GM19324 (cell line): ENCODE results near the gene ESD.
"Not testable (repeated sequence)": the region's sequence is repeated elsewhere in the genome, so short reads cannot be mapped to it uniquely, and the experiment has no call there.

Experiments used
- ATAC-seq: cut with Tn5 transposase; IDR thresholded peaks from one replicate; pipeline ENCODE4 v1.9.1; 2021; ENCODE audit warnings: mild to moderate bottlenecking, moderate library complexity; ENCODE audit not compliant: unreplicated experiment, low FRiP score

The ESD gene, protein sequence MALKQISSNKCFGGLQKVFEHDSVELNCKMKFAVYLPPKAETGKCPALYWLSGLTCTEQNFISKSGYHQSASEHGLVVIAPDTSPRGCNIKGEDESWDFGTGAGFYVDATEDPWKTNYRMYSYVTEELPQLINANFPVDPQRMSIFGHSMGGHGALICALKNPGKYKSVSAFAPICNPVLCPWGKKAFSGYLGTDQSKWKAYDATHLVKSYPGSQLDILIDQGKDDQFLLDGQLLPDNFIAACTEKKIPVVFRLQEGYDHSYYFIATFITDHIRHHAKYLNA

DNA sequence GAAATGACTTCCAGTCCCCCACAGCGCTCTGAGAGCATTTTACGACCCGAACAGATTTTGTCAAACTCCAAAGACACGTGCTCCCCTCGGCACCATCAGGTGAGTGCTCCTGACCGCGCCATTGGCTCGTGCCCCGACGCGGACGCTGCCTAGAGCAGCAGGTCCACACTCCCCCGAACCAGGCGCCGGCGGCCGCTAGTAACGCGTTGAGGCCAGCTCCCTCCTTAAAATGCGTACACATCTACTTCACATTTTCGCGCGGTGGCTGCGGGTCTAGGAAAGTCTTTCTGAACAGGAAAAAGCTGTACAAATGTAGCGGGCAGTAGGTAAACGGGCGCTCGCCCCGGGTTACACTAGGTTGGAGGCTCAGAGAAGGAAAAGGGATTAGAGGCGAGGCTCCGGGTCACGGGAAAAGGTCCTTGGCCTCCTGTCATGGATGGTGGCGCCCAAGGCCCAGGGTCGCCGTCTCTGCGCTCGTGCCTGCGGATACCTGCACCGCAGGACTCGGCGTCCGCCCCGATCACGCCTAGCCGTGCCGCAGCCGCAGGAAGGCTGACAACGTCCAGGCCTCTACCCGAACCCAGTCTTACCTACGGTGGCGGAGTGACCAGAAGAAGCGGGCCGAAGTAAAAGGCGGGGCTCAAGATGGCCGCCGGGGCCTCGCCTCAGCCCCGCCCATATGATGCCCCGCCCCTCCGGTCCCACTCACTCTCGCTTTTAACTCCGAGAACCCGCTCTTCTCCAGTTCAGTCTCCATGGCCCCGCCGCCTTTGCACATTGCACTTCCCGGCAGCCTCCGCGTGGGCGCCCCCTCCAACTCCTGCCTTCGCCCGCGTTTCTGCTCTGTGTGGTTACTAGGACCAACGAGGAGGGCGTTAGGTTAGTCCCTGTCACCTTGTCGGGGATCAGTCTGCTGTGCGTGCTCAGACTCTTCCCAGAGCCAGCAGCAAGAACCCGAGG, at the start of gene ESD:
ESD (minus strand) TSS at position 647 of the 960 bp plus-strand sequence. CDS start 5,748 bp downstream, outside the sequence.
- peak; percentile 85 for ATAC-seq

DNA sequence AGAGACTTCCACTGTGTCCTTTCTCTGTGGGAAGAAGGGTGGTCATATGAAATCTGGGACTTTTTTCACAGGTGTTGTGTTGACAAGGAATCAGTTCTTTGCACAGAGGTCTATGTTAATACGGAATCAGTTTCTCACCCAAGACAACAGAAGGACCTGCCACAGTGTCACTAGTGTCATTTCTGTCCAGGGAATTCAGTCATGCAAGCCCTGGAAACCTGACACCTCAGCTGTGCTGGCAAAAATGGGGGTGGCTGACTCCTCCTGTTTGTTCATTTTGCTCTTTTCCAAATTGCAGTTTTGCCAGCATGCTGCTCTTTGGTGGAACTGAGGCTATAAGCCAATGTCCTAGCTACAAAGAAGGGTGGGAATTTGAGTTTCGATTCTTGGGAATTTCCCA, 49.8 kb upstream of the ESD start:
- no peak for ATAC-seq

DNA sequence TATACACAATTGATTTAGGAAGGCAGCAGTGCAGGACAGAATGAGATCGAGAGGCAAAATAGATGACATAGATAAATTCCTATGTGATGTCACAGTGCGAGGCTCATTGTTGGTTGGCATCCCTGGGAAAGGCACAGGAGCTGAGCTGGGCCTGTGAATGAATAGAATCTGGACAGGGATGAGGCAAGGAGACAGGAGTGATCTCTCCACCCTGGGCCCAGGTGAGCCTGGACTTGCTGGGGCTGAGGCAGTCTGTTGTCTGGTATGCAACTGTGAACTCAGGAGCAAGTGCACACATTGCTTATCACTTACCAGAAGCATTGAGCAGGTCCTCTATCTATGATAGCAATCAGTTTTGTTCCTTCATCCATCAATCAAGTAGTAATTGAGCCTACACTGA, 48.2 kb upstream of the ESD start:
- ATAC-seq, result no peak

DNA sequence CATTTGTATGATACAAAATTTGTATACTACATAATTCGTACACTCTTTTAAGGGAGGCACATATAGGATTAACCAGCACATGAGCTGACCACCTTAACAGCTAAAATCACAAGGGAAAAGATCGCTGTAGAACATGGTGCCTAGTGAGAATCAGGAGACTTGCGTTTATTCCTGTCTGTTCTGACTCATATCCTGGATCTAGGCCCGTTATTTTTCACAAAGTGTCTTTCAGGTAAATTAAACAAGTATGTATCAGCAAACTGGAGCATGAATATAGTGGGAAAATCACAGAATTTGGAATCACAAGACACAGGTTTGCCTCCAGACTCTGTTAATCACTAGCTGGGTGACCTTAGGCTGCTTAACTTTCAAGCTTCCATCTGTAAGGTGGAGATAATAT, 47.5 kb upstream of the ESD start:
- no peak for ATAC-seq

DNA sequence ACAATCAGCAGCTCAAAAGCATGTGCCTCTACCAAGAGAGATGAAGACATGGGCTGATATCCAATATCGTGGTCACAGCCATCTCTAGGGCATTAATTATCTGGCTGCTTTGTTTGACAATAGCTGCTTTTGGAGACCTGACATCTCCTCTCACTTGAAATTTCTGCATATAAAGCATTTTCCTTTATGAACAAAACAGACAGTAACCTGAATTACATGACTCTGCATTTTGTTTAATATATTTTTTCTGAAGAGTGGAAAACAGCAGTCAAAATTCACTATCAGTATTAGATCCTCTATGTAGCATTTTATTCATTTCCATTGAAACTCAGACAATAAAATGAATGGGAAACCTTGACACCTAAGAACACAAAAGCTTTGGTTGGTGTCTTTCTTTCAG, 42.4 kb upstream of the ESD start:
- ATAC-seq, result no peak

DNA sequence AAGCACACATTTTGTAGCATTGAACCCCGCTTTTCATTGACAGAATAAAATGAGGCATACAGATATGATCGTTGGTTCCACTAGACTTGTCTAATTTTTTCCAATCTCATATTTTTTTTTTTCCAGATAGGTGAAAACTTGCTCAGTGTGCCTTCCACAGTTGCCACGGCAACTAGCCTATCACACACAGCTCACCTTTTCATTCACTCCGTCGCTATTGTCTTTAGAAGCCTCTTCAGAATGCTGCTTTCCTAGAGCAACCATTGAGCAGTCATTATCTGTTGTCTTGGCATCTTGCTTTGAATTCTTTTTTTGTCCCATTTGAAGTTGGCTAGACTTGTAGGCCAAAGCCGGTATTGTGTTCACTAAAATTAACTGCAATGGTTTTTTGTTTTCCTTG, 37.7 kb upstream of the ESD start:
- ATAC-seq, result no peak

DNA sequence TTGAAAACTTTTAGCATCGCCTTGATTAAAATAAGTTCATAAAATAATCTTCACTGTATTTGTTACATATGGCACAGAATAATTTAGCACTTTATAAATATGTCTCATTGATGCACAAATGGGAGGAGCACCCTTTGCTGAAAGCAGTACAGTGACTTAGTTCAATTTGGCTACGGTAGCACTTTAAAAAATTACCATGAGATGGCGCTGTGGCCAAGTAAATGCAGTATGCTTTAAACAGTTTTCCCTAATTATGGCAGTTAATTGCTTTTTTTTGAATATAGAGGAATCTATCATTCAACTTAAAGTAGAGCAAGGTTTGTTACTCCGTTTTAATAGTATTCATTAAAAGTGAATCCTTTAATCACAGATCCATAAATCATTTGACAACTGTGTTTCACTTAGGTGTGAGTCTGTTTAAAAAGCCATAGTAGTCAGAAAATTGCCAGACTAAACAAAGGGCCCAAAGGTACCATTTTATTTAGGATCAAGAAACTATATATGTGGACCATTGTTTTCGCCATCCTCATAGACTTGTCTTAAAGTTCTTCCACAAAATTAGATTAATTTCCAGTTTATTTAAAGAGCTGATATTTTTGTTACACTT, 34.7 kb upstream of the ESD start:
- ATAC-seq, result no peak

DNA sequence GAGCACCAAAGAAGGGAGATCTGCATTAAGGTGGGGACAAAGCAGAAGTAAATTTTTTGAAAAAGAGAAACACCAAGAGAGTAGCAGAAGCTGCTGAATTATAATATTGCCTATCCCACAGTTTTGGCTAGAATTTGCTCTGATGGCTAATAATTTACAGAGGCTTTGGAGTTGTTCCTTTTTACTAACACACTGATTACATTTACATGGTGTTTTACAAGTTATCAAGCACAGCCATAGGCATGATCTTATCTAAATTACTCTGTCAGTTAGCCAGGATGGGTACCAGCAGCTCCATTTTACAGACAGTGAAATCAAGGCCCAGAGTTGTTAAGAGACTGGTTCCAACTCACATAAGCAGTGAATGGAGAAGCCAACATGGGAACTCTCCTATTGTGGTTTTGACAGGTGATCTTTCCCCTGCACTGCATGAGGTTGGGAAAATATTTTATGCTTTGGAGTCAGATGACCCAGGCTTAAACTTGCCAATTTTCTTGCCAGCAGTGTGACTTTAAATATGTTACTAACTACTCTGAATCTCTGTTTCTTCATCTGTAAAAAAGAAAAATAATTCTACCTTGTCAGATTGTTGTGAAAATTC, 33.5 kb upstream of the ESD start:
- no peak for ATAC-seq

DNA sequence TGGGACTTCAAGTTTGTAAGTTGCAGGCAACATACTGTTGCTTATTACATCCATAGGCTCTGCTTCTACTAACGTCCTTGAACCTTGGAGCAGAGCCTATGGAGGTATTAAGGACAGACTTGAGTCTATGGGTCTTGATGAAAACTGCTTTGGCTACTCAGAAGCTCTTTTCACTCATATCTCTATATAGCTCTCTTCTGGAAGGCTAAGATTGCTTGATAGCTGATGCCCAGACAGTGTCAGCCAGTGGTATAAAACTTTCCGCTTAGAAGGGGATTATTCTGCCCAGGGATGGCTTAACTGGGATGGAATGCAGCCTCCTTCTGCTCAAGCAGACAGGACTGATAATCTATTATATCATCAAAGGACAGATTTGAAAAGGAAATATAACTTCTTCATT, 25.6 kb upstream of the ESD start:
- ATAC-seq, result no peak

DNA sequence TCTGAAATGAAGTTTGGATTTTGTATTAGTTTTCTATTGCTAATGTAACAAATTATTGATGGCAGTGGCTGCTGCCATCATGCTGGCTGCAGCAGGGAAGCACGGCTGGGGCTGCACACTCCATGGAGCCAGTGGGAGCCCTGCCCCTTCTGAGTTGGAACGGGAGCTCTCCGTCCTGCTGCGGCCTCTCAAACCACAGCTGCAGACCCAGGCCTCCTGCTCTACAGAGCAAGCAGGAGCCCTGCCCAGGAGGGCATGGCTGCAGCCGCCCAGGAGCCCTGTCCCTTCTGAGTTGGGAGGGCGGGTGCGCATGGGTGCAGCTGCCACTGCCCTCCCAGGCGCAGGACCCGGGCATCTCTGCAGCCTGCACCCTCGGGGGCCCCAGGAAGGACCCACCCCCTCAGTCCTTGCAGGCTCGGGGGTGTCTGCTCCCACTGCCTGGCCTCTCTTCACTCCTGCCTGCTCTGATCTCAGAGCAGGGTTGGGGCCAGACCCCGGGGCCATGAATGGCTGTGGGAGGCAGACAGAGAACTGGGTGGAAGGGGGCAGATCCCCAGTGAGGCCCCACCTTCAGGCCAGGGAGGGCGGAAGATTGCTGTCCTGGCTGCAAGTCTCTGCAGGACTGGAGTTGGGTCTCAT, 21.0 kb upstream of the ESD start:
- no peak for ATAC-seq

DNA sequence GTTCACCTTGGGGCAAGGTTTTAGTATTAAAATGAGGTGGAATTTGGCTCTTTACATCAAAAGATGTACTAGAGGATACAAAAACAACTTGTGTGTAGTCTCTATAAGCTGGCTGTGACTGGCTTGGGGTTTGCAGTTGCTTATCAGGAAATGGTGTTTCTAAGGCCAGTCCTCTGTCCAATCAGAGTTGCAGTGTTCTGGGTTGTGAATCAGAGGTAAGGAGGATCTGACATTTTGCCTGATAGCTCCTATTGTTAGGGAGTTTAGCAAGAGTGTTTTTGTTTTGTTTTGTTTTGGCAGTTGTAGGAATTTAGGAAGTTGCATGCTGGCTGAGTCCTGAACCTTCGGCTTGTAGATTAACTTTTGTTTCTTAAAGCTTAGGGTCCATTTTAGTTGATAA, 20.1 kb upstream of the ESD start:
- ATAC-seq, result no peak

DNA sequence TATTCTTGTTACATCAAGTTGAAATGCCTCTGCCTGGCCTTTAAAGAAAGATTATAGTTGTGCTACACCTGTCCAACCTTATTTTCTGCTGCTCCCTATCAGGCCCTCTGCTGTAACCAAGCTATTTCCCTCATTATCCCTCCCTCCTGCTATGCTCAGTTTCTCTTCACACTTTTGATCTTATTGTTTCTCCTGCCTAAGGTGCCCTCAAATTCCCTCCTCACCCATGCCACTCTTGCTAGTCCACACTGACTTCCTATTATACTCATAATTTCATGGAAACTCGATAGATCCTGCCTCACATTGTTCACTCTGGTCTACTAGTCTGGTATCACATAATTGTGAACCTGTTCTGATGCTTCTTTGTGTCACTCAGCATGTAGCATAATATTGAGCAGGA, 19.4 kb upstream of the ESD start:
- ATAC-seq, result no peak

DNA sequence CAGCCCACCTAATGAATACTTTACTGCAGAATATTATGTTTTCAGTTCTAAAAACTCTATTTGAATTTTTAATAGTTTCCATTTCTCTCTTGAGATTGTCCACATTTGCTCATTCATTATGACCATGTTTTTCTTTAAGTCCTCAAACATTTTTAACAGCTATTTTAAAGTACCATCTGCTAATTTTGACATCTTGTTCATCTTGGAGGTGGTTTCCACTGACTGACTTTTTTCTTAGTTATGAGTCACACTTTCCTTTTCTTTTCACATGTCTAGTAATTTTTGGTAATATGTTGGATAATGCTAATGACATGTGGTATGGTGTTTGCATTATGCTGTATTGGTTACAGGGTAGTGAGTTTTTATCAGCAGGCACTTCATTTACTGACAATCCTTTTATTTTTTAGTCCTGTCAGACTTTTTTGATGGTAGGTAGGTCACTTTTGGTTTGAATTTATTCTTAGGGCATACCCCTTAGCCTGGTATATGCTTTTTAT, 15.4 kb upstream of the ESD start:
- ATAC-seq, result no peak

DNA sequence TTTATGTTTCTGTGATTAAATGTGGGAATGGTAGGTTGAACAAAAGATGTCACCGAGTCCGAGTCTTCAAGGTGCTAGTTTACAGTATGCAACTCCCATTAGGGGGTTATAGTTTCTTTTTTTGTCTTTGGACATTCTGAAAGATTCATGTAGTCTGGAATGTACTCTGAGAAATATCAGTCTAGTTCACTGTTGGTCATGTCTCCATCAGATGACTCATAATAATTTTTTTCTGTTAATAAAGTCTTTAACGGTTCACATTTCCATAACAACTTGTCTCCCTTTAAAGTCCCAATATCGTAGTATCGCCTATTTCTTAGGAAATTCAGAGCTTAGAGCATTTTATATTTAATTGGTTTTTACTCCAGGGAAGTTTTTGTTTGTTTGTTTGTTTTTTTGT, 13.5 kb upstream of the ESD start:
- ATAC-seq, result no peak

DNA sequence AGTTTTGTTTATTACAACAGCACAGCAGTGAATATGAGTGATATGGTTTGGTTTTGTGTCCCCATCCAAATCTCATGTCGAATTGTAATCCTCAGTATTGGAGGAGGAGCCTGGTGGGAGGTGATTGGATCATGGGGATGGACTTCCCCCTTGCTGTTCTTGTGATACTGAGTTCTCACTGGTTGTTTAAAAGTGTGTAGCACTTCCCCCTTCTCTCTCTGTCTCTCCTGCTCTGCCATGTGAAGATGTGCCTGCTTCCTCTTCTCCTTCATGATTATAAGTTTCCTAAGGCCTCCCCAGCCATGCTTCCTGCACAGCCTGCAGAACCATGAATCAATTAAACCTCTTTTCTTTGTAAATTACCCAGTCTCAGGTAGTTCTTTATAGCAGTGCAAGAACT, 8.0 kb upstream of the ESD start:
- not testable (repeated sequence) for ATAC-seq

DNA sequence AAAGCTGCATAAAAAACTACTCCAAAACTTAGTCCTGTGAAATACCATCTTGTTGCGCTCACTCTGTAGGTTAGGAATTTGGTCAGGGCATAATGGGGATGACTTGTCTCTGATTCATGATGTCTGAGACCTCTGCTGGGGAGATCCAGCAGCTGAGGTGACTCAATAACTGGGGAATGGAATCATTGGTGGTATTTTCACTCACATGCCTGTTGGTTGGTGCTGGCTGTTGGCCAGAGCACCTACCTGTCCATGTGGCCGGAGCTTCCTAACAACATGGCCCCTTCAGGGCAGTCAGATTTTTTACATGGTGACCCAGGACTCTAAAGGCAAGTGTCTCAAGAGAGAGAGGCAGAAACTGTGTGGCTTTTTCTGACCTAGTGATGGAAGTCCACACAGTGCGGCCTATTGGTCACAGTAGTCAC, 7.4 kb upstream of the ESD start:
- no peak for ATAC-seq

DNA sequence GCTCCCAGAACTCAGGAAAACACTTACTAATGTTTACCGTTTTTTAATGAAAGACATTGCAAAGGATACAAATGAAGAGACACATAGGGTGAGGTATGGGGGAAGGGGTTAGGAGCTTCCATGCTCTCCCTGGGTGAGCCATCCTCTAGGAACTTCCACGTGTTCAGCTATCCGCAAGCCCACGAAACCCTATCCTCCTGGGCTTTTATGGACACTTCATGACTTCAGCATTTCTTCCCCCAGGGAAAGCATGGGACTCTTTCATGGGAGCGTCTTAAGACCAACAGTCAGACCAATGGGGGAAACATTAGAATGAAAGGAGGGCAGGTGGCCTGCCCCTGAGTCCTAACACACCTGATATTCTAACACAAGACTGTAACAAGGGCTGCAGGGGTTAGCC, 6.6 kb upstream of the ESD start:
- ATAC-seq, result no peak

DNA sequence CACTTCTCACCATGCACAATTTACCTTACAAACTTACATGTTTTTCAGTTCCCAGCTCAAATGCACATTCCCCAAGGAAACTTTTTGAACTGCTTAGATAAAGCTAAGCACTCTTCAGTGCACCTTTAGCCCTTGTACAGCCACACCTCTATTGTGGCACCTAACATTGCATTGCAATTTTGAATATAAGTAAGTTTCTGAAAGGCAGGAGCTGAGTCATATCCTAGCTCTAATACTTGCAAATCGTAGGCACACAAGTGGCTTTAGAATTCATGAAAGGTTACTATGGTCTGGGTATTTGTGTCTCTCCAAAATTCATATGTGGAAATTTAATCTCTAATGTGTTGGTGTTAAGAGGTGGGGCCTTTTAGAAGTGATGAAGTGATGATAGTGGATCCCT, 4.9 kb upstream of the ESD start:
- no peak for ATAC-seq

DNA sequence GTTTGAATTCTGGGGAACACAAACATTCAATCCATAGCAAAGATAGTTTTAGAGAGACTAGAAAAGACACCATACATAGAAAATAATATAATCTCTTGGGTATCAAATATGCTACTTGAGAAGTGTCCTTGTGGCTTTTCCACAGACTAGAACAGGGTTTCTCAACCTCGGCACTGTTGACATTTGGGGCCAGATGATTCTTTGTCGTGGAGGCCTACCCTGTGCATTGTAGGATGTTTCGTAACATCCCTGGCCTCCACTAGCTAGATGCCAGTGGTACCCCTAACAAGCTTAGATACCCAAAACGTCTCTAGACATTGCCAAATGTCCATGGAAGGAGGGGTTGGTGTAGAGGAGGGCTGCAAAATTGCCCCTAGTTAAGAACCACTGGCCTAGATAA, 2.2 kb upstream of the ESD start:
- ATAC-seq, result no peak

DNA sequence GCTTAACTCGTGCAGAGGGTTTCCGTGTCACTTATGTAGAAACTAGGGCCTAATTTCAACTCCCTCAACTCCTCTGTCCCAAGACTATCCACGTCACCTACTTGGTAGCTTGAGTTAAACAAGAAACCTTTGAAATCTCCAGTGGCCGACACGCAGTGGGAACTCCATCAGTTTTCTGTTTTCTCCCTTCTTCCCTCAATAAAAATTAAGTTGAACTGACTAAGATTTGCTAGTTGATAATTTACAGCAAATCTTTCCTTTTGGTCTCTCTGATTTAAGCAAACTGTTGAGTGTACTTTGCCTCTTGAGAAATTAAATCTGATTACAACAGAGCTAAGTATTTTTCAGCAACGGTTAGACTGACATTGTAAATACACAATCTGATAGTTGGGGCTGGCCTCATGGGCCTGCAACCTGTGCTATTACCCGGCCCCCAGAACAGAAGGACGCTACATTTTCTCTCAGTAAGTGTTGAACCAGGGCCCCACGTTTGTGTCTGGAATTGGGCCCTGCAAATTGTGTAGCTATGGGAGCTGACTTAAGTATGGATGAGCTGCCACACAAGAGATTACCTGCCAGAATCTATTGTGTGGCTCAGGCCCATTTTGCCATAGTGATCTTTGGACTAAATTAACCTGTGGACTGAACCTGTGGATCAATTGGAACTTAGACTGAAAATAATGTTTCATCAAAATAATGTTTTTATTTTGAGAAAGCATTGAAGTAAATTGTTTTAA, 708 bp upstream of the ESD start:
- no peak for ATAC-seq
